Pancreas (tissue), 10 donors: ENCODE results near the gene GALNT8. TPM values are rescaled to one million over a fixed set of nuclear protein-coding genes. Genes with fewer than 3 reads are reported as not detected.
A peak's percentile ranks its signal among the peaks of the same experiment; 100 is the strongest.

ENCODE experiments used
- ATAC-seq, 4 donors: fragments of 200-7000 bp; cut with Tn5 transposase; one replicate each; pipeline versions ENCODE4 v1.8.0 to v1.9.1; 2020; ENCODE audit warnings: mild to moderate bottlenecking in 4 of 4, moderate library complexity in 4 of 4
- DNase-seq, 6 donors: peaks; one replicate each; pipeline ENCODE4 v3.0.0-alpha.2; 2020
- FAIRE-seq: peaks from 2 replicates; lab custom pipeline; 2012; peaks lifted over from hg19 to GRCh38; lab: Jason Lieb, UNC
- H3K27ac ChIP-seq, 4 donors: fragments of 200-600 bp; sonication (generic); 1 replicate in 3 of 4; 2 replicates in 1 of 4; pipeline versions ENCODE4 v1.5.0 to v1.8.0; 2020
- H3K27me3 ChIP-seq, 4 donors: fragments of 200-600 bp; one replicate each; pipeline ENCODE4 v1.8.0; 2021
- H3K36me3 ChIP-seq, 3 donors: fragments of 200-600 bp; sonication (generic) in 1 of 3; one replicate each; pipeline versions ENCODE4 v1.5.0 to v1.8.0; 2020 to 2021
- H3K4me1 ChIP-seq, 3 donors: fragments of 200-600 bp; one replicate each; pipeline ENCODE4 v1.8.0; 2021
- H3K4me3 ChIP-seq, 4 donors: fragments of 200-600 bp; sonication (generic) in 2 of 4; one replicate each; pipeline versions ENCODE4 v1.5.0 to v1.8.0; 2020 to 2021
- H3K9me3 ChIP-seq, 4 donors: fragments of 200-600 bp; one replicate each; pipeline ENCODE4 v1.8.0; 2021
- CTCF ChIP-seq, 4 donors: fragments of 200-600 bp; sonication (generic) in 3 of 4; IDR thresholded peaks; one replicate each; pipeline versions ENCODE4 v1.5.0 to v1.8.0; 2021; ENCODE audit warnings: antibody characterized with exemption in 4 of 4
- WGBS, 2 donors: extraction: QIAGEN DNeasy Blood & Tissue Kit; methylation state at CpG; one replicate each; pipeline ENCODE4 v1.1.7; 2013; 5-methylcytosine and 5-hydroxymethylcytosine counted together
- intact Hi-C, 3 donors: fragments of 100-400 bp; cut with DNase I; formaldehyde crosslinking; loops; one replicate each; pipeline versions ENCODE4 v1.11.1 to v1.14.2; 2022
- polyA plus RNA-seq, 2 donors: library from polyadenylated mRNA; stranded (reverse); fragments of 200-250 nt; gene quantifications; one replicate each; pipeline ENCODE4 v1.2.3, GENCODE V29; 2013
- total RNA-seq, 6 donors: library from RNA; stranded (reverse); fragmentation: NEBNext Ultra II Directional in 4 of 6; extraction: Animal tissue kit (Norgen Biotek cat#: 25700) in 4 of 6; gene quantifications; one replicate each; pipeline versions ENCODE4 v1.2.1 to v1.2.4, GENCODE V29; 2021 to 2023
- donor health status: healthy with polysubstance abuse.
- donor health status: DM: no; HTN: no; CAD: no; lungs with moderate emphysema.
- donor health status: DM: no; HTN: no; CAD: no.
- donor health status: control.
- donor health status: control.
- donor health status: Bipolar disorder and iron deficiency.
- donor health status: DM: yes; HTN: yes; CAD: no.
- donor health status: DM: no; HTN: no; CAD: no.
- donor health status: DM: no; HTN: no; CAD: no.
- donor health status: DM: yes; HTN: yes; CAD: no.

Gene GALNT8
- total and polyA plus RNA-seq, 8 donors, result 0.28 to 5.7 (median 0.64) TPM

DNA sequence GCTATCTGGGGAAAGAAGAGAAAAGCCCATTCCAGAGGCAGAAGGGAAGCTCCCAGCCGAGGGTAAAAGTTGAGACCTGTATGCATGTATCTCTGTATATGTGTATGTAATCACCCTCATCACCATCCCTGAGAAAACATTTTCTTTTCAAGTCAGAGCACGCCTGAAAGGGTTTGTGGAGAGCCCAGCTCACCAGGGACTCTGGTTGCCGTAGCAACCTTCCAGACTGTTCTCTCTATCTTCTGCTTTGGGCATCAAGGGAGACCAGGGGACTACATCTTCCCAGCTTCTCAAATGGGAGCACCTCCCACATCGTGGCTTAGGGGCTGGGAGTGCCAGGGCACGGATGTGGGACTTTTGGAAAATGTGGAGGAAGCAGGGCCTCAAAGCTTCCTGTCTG lies 93.5 kb downstream of the GALNT8 start:
- H3K27ac ChIP-seq, result no peak overlapping the region
- 59 to 72% methylated on average over 5 of the region's 5 CpGs for WGBS, 2 donors
- no peaks in the 10 kb centered on the region for H3K9me3 ChIP-seq
- intact Hi-C loops, result no loop called here
- peaks cover 0 to 13% (median 0%) of the 10 kb centered on the region in 4 donors for H3K27me3 ChIP-seq
- no peak for TF ChIP-seq CTCF (IDR thresholded peaks at IDR 0.05)
- no peaks in the 10 kb centered on the region for H3K4me1 ChIP-seq
- FAIRE-seq (no peak), DNase-seq (no peak), ATAC-seq (no peak)
- H3K4me3 ChIP-seq, result no peak overlapping the region
- H3K36me3 ChIP-seq, result no peaks in the 10 kb centered on the region

DNA sequence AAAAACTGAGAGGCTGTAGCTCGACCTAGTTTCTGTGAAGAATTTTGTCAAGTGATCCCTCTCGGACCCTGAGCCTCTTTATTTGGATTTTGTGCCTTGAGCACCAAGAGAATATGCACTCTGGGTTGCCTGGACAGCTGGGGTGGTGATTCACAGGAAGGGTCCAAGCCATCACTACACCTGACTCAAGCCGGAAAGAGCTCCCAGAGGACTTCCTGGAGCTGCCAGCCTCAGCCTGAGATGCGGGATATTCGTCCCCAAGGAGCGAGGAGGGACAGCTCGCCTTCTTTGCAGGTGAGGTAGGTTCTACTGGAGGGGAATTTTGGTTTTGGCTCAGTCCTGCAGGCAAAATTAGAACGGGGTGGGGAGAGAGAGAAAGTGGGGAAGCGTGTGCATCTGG lies 94.3 kb downstream of the GALNT8 start:
- intact Hi-C loops, result no loop called here
- Histone ChIP-seq H3K27me3 (peaks cover 0 to 8% (median 0%) of the 10 kb centered on the region in 4 donors), H3K27ac (no peak overlapping the region), H3K4me1 (no peaks in the 10 kb centered on the region), H3K9me3 (no peaks in the 10 kb centered on the region), H3K36me3 (no peaks in the 10 kb centered on the region), H3K4me3 (no peak overlapping the region)
- DNase-seq (no peak), ATAC-seq (no peak), FAIRE-seq (no peak)
- 63 to 67% methylated on average over 9 of the region's 9 CpGs for WGBS, 2 donors
- no peak for TF ChIP-seq CTCF (IDR thresholded peaks at IDR 0.05)

DNA sequence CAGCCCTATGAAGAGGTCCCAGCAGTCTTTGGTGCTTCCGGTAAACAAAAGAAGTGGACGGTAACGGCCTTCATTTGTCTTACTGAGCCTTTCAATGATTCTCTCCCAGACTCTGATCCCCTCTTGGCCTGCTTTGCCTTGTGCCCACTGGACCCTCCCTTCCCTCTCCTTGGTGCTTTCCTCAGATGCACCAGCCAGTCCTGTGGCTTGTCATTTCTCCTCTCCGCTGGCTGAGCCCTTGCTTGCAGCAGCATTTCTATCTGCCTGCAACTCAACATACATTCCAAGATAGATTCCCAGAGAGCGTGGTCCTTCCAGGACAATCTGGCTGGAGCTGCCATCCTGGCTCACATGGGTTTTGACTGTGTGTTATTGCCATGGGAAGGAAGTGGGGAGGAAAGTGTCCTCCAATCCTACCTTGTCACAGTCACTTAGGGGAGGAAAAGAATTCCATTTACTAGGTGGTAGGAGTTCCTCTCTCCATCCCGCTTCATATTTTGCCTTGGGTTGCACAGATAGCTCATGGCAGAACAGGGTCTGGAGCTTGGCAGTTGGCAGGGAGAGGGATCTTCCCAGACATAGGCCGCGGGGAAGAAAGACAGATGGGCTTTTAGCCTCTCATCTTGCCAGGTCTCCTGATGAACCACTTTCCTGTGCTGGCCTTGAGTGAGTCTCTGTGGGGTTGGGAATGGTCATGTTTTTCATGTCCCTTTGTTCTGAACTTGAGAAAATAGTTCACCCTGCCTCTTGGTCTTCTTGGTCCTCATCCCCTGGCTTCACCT lies 96.7 kb downstream of the GALNT8 start:
- Histone ChIP-seq H3K4me1 (no peaks in the 10 kb centered on the region), H3K36me3 (no peaks in the 10 kb centered on the region), H3K9me3 (no peaks in the 10 kb centered on the region), H3K4me3 (no peak overlapping the region), H3K27ac (no peak overlapping the region), H3K27me3 (no peaks in the 10 kb centered on the region)
- DNase-seq (no peak), FAIRE-seq (no peak), ATAC-seq (no peak)
- intact Hi-C loops, result no loop called here
- TF ChIP-seq CTCF (IDR thresholded peaks at IDR 0.05), result no peak
- WGBS, 2 donors, result 77 to 80% methylated on average over 8 of the region's 8 CpGs

DNA sequence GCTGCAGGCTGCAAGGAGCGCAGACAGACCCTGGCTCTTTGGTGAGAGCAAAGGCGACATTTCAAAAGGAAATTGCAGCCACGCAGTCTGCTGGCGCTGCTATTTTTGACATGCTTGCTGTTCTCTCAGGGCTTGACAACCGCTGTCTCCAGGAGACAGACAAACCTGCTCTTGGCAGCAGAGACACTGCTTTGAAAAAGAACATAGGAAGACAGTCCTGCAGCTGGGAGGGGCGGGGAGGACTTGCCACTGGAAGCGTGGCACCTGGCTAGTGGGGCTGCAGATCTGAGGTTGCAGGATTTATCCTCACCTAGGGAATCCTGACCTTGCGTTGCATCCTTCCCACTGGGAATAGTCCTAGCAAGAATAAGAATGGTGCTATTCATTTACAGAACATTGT lies 97.7 kb downstream of the GALNT8 start:
- DNase-seq, result no peak

More for the DNA sequence above, 97.7 kb downstream of the GALNT8 start:
- Histone ChIP-seq H3K36me3 (no peaks in the 10 kb centered on the region), H3K9me3 (no peaks in the 10 kb centered on the region), H3K27ac (no peak overlapping the region), H3K4me1 (no peaks in the 10 kb centered on the region), H3K4me3 (no peak overlapping the region), H3K27me3 (no peaks in the 10 kb centered on the region)
- FAIRE-seq, result no peak
- 59 to 64% methylated on average over 8 of the region's 8 CpGs for WGBS, 2 donors
- ATAC-seq, result peak in 3 of 4 donors; percentile 16 to 64 (median 53)
- intact Hi-C loops, result no loop called here
- TF ChIP-seq CTCF (IDR thresholded peaks at IDR 0.05), result no peak
